Activated naive CD8-positive, alpha-beta T cell treated with anti-CD3 and anti-CD28 coated beads, Interleukin-2, amount 50 U/mL, for 24 hours (primary cell): ENCODE results near the gene ARRB1.

Source experiments
- ATAC-seq: fragments of 150-1000 bp; cut with Tn5 transposase; one replicate; pipeline ENCODE4 v1.10.0; 2021
- DNase-seq: peaks from one replicate; pipeline ENCODE4 v3.0.0; 2021
- H3K27ac Mint-ChIP-seq: one replicate; pipeline ENCODE4 v1.8.0; 2021; ENCODE audit warnings: mild to moderate bottlenecking, mixed read lengths
- H3K27me3 Mint-ChIP-seq: one replicate; pipeline ENCODE4 v1.8.0; 2021; ENCODE audit warnings: mixed read lengths
- H3K36me3 Mint-ChIP-seq: one replicate; pipeline ENCODE4 v1.8.0; 2021; ENCODE audit warnings: low read depth, mixed read lengths
- H3K4me1 Mint-ChIP-seq: one replicate; pipeline ENCODE4 v1.8.0; 2021; ENCODE audit warnings: mixed read lengths
- H3K4me3 Mint-ChIP-seq: one replicate; pipeline ENCODE4 v1.8.0; 2021; ENCODE audit warnings: mild to moderate bottlenecking, moderate library complexity, mixed read lengths
- H3K9me3 Mint-ChIP-seq: one replicate; pipeline ENCODE4 v1.8.0; 2021; ENCODE audit warnings: mixed read lengths

The ARRB1 gene

DNA sequence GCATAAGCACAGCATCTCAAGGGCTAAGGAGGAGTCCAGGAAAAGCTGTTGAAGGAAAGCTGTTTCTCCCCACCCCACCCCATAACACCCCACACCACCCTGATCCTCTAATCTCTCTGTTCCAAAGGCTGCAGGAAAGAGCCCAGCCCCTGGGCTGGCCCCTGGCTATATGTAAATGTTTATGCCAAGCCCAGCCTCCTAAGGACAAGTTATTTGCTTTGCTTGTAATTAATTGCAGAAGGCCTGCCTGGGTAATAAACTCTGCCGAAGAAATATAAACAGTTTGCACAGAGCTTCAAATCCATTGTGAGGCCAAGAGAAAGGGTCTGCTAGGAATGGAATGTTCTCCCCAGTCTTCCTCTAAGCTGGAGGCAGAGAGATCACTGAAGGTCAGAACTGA lies 21.2 kb downstream of the ARRB1 start:
- no peak overlapping the region for H3K27ac Mint-ChIP-seq
- no peak for ATAC-seq
- no peaks in the 10 kb centered on the region for H3K9me3 Mint-ChIP-seq
- no peak for DNase-seq
- H3K4me3 Mint-ChIP-seq = no peak overlapping the region
- no peaks in the 10 kb centered on the region for H3K27me3 Mint-ChIP-seq
- H3K4me1 Mint-ChIP-seq = peaks cover 67% of the 10 kb centered on the region
- H3K36me3 Mint-ChIP-seq = peaks cover 2% of the 10 kb centered on the region

DNA sequence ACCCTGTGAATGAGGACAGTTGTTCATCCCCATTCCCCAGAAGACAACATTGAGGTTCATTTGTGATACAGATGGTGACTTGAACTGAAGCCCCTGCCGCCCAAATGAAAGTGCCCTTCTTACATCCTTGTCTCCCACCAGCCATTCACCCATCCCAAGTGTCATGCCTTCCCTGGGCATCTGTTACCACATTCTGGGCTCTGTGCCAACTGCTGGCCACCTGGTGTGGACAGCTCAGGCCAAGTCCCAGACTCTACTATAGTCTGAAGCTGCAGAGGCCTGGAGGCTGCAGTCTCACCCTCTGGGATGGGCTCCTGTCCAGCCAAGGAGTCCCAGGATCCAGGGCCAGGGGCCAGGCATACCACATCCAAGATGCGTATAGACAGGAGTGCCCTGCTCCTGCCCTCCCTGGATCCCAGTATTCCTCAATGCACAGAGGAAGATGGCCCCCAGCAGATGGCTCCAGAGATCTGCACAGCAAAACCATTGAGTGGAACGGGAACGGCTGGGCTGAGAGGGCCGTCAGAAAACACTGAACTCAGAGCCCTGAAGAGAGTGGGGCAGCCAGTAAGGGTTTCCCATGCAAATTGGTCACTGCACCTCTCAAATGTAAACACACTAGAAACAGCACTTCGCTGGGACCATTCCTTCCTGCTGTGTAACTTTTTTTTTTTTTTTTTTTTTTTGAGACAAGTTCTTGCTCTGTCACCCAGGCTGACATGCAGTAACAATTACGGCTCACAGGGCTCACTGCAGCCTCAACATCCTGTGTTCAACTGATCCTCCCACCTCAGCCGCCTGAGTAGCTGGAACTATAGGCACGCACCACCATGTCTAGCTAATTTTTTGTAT lies 22.8 kb downstream of the ARRB1 start:
- Mint-ChIP-seq H3K9me3 (no peaks in the 10 kb centered on the region), H3K4me3 (no peak overlapping the region), H3K4me1 (peaks cover 77% of the 10 kb centered on the region), H3K27me3 (no peaks in the 10 kb centered on the region), H3K27ac (peak overlapping the region; percentile 12), H3K36me3 (peaks cover 2% of the 10 kb centered on the region)
- peak; percentile 50 for DNase-seq
- peak; percentile 56 for ATAC-seq

DNA sequence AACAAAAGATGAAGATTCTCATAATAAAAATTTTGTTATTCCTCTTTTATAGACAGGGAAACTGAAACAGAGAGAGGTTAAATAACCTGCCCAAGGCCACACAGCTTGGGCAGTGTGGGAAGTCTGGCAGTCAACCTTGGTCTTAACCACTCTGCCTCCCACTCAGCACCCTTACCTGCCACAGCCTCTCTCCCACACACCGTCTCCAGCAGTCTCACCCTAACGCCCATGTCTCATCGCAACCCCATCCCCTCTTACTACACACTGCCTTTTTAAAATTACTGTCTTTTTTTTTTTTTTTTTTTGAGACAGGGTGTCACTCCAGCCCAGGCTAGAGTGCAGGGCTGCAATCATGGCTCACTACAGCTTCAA lies 25.0 kb downstream of the ARRB1 start:
- H3K9me3 Mint-ChIP-seq = no peaks in the 10 kb centered on the region
- DNase-seq (peak; percentile 54), ATAC-seq (peak; percentile 76)
- no peaks in the 10 kb centered on the region for H3K27me3 Mint-ChIP-seq
- peaks cover 2% of the 10 kb centered on the region for H3K36me3 Mint-ChIP-seq
- peak overlapping the region; percentile 24 for H3K4me3 Mint-ChIP-seq
- H3K27ac Mint-ChIP-seq = peak overlapping the region; percentile 73
- peaks cover 71% of the 10 kb centered on the region for H3K4me1 Mint-ChIP-seq

DNA sequence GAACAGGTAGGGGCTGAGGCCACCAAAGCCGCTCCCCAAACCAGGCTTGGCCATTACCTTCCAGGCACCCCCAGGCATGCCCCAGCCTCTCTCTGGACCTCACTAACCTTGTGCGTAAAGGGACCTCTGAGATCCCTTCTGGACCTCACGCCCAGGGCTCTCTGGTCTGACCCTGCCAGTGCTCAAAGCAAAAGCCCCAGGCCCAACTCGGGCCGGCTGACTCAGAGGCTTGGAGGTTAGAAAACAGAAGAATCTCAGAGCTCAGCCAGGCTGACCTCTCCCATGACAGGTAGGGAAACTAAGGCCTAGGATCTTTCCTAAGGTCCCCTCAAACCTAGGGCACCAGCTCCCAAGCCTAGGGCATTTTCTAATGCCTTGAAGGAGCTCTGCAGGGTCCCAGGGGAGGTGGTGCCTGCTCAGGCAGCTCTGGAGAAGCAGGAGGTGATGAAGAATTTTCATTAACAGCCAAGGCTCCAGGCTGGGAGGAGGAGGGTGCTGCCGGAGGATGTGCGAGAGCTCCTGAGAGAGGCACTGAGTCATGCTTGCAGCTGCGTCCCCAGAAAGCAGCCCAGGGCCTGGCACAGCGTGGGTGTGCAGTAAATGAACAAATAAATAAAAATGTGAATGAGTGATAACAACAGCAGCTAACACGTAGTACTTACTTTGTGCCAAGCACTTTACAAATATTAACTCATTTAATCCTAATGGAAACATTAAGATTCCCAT lies 25.6 kb downstream of the ARRB1 start:
- peak; percentile 87 for ATAC-seq
- H3K9me3 Mint-ChIP-seq = no peaks in the 10 kb centered on the region

DNA sequence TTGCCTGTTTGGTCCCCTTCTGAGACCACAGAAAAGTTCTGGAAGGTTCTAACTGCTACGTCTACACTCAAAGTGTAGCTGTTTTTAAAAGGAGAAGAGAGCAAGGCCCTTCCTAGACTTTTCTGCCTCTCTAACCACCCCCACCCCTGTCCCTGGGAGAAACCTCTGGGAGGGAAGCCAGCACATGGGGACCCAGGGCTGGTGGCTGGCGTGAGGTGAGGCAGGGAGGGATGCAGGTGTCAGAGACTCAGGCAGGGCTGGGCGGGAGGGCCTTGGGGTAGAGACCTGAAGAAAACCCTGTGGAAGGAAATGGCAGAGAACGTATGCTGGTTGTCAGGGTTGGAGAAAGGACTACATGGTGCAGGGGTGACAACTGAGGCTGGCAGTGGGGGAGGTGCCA lies 26.7 kb downstream of the ARRB1 start:
- H3K27ac Mint-ChIP-seq = no peak overlapping the region
- H3K36me3 Mint-ChIP-seq = peaks cover 2% of the 10 kb centered on the region
- no peaks in the 10 kb centered on the region for H3K9me3 Mint-ChIP-seq

More for the DNA sequence above, 25.6 kb downstream of the ARRB1 start:
- Mint-ChIP-seq H3K27me3 (no peaks in the 10 kb centered on the region), H3K4me3 (peak overlapping the region; percentile 24), H3K4me1 (peaks cover 67% of the 10 kb centered on the region), H3K27ac (peak overlapping the region; percentile 73), H3K36me3 (peaks cover 2% of the 10 kb centered on the region)
- DNase-seq = peak; percentile 69

DNA sequence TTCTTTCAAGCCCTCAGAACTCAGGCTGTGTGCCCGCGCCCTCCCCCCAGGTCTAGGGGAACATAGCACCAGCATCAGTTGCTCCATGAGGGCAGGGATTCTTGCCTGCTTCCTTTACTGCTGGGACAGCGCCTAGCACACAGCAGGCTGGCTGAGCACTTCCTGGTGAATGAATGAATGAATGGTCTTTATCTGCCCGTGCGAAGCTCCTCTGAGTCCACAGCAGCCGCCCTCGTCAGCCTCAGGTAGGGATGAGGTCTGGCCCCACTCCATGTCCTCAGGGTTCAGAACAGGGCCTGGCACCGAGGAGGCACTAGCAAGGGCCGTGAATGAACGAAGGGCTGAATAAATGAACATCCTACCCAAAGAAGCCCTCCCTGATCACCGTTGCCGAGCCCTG lies 27.3 kb downstream of the ARRB1 start:
- Mint-ChIP-seq H3K27ac (no peak overlapping the region), H3K36me3 (peaks cover 2% of the 10 kb centered on the region), H3K4me3 (no peak overlapping the region), H3K27me3 (no peaks in the 10 kb centered on the region), H3K9me3 (no peaks in the 10 kb centered on the region), H3K4me1 (peaks cover 54% of the 10 kb centered on the region)
- ATAC-seq (no peak), DNase-seq (no peak)

More for the DNA sequence above, 26.7 kb downstream of the ARRB1 start:
- ATAC-seq (no peak), DNase-seq (no peak)
- H3K4me1 Mint-ChIP-seq = peaks cover 60% of the 10 kb centered on the region
- no peaks in the 10 kb centered on the region for H3K27me3 Mint-ChIP-seq
- no peak overlapping the region for H3K4me3 Mint-ChIP-seq

DNA sequence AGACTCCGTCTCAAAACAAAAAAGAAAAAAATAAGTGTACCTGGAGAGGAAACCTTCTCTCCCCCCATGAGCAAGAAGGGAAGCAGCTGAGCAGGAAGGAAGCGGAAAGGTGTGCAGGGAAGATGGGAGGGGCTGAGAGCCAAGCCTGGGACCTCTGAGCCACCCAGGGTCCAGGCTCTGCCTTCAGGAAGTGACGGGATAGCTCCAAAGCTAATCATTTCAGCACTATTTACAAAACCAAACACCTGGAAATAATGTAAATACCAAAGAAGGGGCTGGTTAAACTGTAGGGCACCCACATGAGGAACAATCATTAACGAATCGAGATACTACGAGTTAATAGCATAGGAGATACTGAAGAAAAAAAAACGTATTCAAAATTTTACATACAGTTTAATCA lies 27.9 kb downstream of the ARRB1 start:
- Mint-ChIP-seq H3K27me3 (no peaks in the 10 kb centered on the region), H3K36me3 (peaks cover 2% of the 10 kb centered on the region), H3K4me3 (no peak overlapping the region), H3K4me1 (peaks cover 48% of the 10 kb centered on the region), H3K27ac (peak overlapping the region; percentile 6), H3K9me3 (no peaks in the 10 kb centered on the region)
- DNase-seq (no peak), ATAC-seq (no peak)

DNA sequence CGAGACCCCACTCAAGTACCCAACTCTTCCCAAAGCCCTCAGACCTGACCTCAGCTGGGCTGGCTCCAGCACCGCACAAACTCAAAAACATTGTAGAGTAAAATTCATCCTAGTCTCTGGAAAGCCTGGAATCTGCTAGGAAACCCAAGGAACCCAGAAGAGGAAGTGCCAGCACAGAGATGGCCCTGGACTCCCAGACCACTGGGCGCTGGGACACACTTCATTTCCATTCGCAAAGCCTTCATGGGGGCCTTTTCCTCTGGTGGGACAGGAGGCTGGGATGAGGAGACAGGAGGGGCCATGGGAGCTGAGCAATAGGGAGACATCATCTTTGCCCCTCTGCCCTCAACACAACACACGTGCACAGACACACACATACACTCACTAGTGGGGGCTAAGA lies 30.8 kb downstream of the ARRB1 start:
- no peaks in the 10 kb centered on the region for H3K36me3 Mint-ChIP-seq
- H3K9me3 Mint-ChIP-seq = no peaks in the 10 kb centered on the region
- H3K27ac Mint-ChIP-seq = no peak overlapping the region
- no peaks in the 10 kb centered on the region for H3K27me3 Mint-ChIP-seq
- ATAC-seq = no peak
- peaks cover 27% of the 10 kb centered on the region for H3K4me1 Mint-ChIP-seq
- no peak for DNase-seq
- H3K4me3 Mint-ChIP-seq = no peak overlapping the region

DNA sequence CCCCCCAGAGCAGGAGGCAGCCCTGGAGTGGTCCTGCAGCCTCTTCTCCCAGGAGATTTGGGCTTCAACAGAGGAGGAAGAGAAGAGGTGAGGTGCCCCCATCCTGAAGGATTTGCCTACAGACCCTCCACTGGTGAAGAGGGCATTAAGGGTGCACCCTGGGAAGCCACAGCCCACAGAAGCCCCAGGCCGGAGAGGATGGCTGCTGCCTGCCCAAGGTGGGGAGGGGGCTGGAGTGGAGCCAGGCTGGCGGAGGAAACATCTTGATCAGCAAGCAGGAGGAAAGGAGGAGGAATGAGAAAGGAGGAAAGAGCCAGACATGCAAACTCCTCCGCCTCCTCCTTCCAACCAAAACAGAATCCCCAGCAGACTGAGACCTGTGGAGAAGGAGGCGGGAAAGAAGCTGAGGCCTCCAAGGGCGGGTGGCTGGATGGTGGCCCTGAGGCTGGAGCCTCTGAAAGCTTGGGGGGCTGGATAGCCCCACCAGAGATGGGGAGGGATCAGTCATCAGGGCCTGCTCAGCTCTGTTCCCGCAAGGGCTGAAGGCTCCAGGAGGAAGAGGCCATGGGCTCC lies 31.3 kb downstream of the ARRB1 start:
- no peaks in the 10 kb centered on the region for H3K9me3 Mint-ChIP-seq
- ATAC-seq (no peak), DNase-seq (no peak)
- no peaks in the 10 kb centered on the region for H3K27me3 Mint-ChIP-seq
- peaks cover 31% of the 10 kb centered on the region for H3K4me1 Mint-ChIP-seq
- H3K27ac Mint-ChIP-seq = no peak overlapping the region
- H3K4me3 Mint-ChIP-seq = no peak overlapping the region
- no peaks in the 10 kb centered on the region for H3K36me3 Mint-ChIP-seq

DNA sequence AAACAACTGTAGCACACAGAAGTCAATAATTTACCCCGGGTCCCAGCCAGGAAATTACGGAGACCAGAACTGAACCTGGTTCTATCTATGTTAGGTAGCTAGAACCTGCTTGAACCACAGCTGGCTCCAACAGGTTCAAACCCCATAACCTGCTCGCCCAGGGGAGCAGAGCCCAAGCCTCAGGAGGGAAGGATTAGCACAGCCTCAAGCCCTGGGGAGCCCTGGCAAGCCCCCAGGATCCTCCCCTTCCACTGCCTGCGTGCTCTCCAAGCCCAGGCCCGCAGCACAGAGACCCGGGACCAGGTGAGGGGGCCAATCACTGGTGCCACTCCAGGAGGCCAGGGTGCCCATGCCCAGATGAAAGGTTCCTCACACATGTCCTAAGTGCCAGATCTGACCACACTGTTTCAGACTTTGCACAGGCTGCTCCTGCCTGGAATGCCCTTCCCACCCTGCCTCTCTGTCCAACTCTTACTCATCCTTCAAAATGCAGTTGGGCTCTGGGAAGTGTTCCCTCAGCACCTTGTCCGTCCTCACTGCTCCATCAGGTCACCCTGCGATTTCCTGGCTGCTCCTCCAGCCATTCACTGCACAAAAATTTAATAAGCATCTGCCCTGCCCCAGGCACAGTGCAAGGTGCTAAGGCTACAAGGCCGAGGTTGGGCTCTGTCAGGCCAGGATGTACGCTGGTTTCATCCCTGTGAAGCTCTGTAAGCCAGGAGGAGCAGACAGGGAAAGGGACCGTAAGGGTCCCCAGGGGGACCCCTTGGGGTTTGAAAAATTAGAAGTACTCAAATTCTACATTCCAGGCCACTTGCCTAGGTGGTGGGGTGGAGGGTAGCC lies 32.2 kb downstream of the ARRB1 start:
- Mint-ChIP-seq H3K4me1 (peaks cover 24% of the 10 kb centered on the region), H3K36me3 (no peaks in the 10 kb centered on the region), H3K4me3 (no peak overlapping the region), H3K9me3 (no peaks in the 10 kb centered on the region), H3K27me3 (no peaks in the 10 kb centered on the region), H3K27ac (no peak overlapping the region)
- no peak for DNase-seq
- no peak for ATAC-seq

DNA sequence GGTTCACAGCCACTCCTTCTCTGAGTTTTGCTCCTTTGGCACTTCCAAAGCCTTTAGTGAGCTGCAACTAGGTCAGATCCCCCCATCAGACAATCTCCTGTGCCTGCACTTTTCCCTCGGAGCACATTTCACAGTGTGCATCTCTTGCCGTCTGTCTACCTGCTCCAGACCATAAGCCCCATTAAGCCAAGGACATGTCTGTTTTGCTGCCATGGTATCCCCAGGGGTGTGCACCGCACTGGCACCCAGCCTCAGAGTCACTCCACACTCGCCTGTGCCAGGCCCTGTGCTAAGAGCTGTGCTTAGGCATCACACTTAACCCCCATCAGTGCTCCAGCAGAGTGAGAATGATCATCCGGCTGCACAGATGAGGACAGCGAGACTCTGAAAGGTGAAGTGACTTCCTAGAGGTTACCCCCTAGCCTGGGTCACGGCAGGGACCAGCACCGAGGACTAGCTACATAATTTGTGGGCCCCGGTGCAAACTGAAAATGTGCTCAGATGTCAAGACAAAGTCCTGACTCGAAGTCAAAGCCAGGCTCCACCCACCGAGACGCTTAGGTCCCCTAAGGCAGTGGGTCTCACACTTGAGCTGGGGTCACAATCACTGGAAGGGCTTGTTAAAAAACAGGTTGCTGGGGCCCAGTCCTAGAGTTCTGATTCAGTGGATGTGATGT lies 33.9 kb downstream of the ARRB1 start:
- ATAC-seq = no peak
- peaks cover 14% of the 10 kb centered on the region for H3K4me1 Mint-ChIP-seq
- no peaks in the 10 kb centered on the region for H3K36me3 Mint-ChIP-seq

DNA sequence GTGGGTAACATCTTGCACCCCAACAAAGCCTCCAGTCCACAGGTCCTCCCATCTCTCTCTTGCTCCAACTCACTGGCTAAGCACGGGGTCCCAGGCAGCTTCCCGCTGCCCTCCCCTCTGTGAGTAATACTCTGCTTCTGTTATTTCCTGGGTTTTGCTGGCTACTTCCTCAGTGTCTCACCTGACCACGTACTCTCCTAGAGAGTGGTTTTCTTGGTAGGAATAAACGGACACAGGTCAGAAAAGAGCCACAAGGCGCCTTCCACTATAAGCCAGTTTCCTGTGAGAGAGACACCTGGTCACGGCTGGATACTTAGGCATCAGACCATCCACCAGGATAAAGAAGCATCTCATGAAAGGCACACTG lies 36.0 kb downstream of the ARRB1 start:
- H3K36me3 Mint-ChIP-seq = no peaks in the 10 kb centered on the region
- no peaks in the 10 kb centered on the region for H3K9me3 Mint-ChIP-seq

More for the DNA sequence above, 33.9 kb downstream of the ARRB1 start:
- Mint-ChIP-seq H3K4me3 (no peak overlapping the region), H3K27ac (no peak overlapping the region), H3K9me3 (no peaks in the 10 kb centered on the region), H3K27me3 (no peaks in the 10 kb centered on the region)
- no peak for DNase-seq

DNA sequence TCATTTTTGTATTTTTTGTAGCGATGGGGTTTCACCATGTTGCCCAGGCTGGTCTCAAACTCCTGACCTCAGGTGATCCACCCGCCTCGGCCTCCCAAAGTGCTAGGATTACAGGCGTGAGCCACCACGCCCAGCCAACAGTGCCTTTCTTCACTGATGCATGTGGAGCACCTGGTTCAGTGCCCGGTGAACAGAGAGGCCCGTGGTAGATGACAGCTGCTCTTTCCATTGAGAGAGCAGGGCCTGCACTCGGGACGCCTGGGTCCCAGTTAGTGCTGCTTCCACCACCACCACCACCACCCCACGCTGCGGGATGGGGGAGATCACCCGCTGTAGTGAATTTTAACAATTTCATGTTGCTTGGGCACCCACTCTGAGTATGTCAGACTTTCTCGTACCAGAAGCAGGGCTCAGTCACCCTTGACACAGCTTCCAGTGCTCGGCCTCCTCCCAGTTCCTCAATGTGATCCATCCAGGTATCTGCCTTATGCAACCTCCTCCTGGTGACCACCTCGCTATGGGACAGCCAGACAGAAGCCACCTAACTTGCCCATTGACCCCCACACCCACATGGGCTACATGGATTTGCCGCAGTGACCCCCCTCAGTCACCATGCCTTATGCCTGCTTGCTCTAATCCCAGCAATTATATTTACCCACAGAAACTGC lies 36.6 kb downstream of the ARRB1 start:
- ATAC-seq = no peak
- H3K9me3 Mint-ChIP-seq = no peaks in the 10 kb centered on the region
- H3K27ac Mint-ChIP-seq = no peak overlapping the region
- H3K4me3 Mint-ChIP-seq = no peak overlapping the region
- no peaks in the 10 kb centered on the region for H3K27me3 Mint-ChIP-seq
- no peak for DNase-seq
- H3K36me3 Mint-ChIP-seq = no peaks in the 10 kb centered on the region
- peaks cover 11% of the 10 kb centered on the region for H3K4me1 Mint-ChIP-seq

More for the DNA sequence above, 36.0 kb downstream of the ARRB1 start:
- ATAC-seq (no peak), DNase-seq (no peak)
- H3K4me1 Mint-ChIP-seq = peaks cover 11% of the 10 kb centered on the region
- no peak overlapping the region for H3K4me3 Mint-ChIP-seq
- no peaks in the 10 kb centered on the region for H3K27me3 Mint-ChIP-seq
- no peak overlapping the region for H3K27ac Mint-ChIP-seq
